Measurements from ENCODE around the gene PAX8. TPM values are rescaled to one million over a fixed set of nuclear protein-coding genes. Genes with fewer than 3 reads are reported as not detected.

PAX8 gene
- total RNA-seq, 1 experiment from 2014 or later = 2.4 TPM

DNA sequence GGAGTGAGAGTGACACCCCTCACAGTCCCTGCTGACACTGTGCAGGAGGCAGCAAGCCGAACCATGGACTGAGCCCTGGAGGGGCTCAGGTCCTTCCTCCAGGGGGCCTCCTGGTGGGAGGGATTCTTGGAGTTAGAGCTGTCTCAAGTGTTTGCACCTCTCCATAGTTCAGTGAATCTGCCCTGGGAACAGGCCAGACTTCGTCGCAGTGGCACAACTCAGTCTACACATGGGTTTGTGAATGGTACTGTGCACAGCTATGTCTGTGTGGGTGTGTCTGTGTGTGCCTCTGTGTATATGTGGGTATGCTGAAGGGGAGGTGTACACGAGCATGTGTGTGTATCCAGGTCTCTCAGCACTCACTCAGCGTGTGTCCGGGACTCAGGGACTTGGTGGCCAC is 36.4 kb downstream of the PAX8 start:
- Mint-ChIP-seq H3K4me3 (ENCODE audit: unreplicated experiment) (no peak overlapping the region), H3K36me3 (ENCODE audit: insufficient read depth, unreplicated experiment) (no peaks in the 10 kb centered on the region), H3K27ac (ENCODE audit: low read depth, unreplicated experiment) (peak overlapping the region; percentile 77), H3K4me1 (ENCODE audit: insufficient read depth, unreplicated experiment) (peaks cover 26% of the 10 kb centered on the region), H3K9me3 (ENCODE audit: unreplicated experiment) (no peaks in the 10 kb centered on the region), H3K27me3 (ENCODE audit: insufficient read depth, unreplicated experiment) (no peaks in the 10 kb centered on the region)
- DNase-seq (ENCODE audit: unreplicated experiment) = no peak
- CTCF ChIA-PET = interaction anchor here (0.6 to 25.7 kb wide), 7 partner anchors 13 to 163 kb away, joined by 3 to 505 read pairs (median 6); no protein-coding TSS in a partner anchor
- intact Hi-C loops (cut with micrococcal nuclease) = no loop called here
- TF ChIP-seq, protein P1, sequence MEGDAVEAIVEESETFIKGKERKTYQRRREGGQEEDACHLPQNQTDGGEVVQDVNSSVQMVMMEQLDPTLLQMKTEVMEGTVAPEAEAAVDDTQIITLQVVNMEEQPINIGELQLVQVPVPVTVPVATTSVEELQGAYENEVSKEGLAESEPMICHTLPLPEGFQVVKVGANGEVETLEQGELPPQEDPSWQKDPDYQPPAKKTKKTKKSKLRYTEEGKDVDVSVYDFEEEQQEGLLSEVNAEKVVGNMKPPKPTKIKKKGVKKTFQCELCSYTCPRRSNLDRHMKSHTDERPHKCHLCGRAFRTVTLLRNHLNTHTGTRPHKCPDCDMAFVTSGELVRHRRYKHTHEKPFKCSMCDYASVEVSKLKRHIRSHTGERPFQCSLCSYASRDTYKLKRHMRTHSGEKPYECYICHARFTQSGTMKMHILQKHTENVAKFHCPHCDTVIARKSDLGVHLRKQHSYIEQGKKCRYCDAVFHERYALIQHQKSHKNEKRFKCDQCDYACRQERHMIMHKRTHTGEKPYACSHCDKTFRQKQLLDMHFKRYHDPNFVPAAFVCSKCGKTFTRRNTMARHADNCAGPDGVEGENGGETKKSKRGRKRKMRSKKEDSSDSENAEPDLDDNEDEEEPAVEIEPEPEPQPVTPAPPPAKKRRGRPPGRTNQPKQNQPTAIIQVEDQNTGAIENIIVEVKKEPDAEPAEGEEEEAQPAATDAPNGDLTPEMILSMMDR (IDR thresholded peaks at IDR 0.05; ENCODE audit: unreplicated experiment) = no peak
- no TSS peak for BruUV-seq (replicated peaks)
- POLR2A ChIA-PET = interaction anchor here (4.9 kb wide), 1 partner anchor 42 kb away, joined by 75 read pairs; no protein-coding TSS in a partner anchor

DNA sequence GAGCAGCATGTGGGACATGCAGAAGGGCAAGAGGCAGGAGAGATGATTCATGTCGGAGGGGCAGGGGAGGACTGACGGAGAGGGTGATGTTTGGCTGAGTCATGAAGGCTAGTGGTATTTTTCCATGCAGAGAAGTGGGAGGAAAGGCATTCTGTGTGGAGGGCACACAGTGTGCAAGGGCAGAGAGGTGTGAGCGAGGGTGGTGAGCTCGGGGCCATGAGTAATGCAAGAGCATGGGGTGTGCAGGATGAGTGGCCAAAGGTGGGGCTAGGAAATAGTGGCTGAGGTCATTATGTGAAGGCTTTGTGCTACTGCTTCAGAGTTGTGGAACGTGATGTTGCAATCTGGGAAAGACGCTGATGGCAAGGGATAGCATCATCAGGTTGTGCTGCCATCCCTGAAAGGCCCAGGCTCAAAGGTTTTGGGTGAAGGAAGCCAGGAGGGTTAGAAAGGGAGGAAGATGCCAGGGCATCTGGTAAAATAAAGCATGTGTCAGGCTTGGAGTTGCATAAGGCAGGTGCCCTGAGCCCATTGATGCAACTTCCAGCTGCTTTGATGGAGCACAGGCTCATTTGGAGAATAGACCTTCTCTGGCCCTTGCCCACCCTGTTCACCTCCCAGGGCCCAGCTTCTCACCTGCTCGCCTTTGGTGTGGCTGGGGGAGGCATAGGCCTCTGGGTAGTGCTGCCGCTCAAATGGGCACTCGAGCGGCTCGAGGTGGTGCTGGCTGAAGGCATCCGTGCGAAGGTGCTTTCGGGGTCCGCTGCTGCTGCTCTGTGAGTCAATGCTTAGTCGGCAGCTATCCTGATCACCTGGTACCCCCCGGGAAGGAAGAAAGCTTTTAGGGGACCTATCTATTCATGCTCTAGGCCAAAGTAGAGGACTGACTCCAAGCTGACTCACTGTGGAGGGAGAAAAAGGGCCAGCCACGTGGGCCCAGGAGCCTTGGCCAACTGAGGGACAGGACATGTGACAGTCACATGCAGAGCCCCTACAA is 37.5 kb downstream of the PAX8 start:
- H3K9me3 Mint-ChIP-seq (ENCODE audit: unreplicated experiment) = no peaks in the 10 kb centered on the region
- peak overlapping the region; percentile 77 for H3K27ac Mint-ChIP-seq (ENCODE audit: low read depth, unreplicated experiment)
- DNase-seq (ENCODE audit: unreplicated experiment) = peak; percentile 100
- CTCF ChIA-PET = interaction anchor here (0.5 to 25.7 kb wide), 26 partner anchors 8 to 618 kb away, joined by 3 to 505 read pairs (median 3); no protein-coding TSS in a partner anchor
- no peaks in the 10 kb centered on the region for H3K27me3 Mint-ChIP-seq (ENCODE audit: insufficient read depth, unreplicated experiment)
- no peaks in the 10 kb centered on the region for H3K36me3 Mint-ChIP-seq (ENCODE audit: insufficient read depth, unreplicated experiment)
- POLR2A ChIA-PET = interaction anchor here (0.6 to 5.0 kb wide), 22 partner anchors 8 to 641 kb away, joined by 3 to 75 read pairs (median 4); no protein-coding TSS in a partner anchor
- TF ChIP-seq, protein P1 (IDR thresholded peaks at IDR 0.05; ENCODE audit: unreplicated experiment) = no peak
- peaks cover 26% of the 10 kb centered on the region for H3K4me1 Mint-ChIP-seq (ENCODE audit: insufficient read depth, unreplicated experiment)
- peak overlapping the region; percentile 55 for H3K4me3 Mint-ChIP-seq (ENCODE audit: unreplicated experiment)
- intact Hi-C loops (cut with micrococcal nuclease) = loop anchor here (1.0 to 2.0 kb wide), 3 partner anchors 36 to 163 kb away; no protein-coding TSS in a partner anchor
- BruUV-seq (replicated peaks) = TSS peak; percentile 92

DNA sequence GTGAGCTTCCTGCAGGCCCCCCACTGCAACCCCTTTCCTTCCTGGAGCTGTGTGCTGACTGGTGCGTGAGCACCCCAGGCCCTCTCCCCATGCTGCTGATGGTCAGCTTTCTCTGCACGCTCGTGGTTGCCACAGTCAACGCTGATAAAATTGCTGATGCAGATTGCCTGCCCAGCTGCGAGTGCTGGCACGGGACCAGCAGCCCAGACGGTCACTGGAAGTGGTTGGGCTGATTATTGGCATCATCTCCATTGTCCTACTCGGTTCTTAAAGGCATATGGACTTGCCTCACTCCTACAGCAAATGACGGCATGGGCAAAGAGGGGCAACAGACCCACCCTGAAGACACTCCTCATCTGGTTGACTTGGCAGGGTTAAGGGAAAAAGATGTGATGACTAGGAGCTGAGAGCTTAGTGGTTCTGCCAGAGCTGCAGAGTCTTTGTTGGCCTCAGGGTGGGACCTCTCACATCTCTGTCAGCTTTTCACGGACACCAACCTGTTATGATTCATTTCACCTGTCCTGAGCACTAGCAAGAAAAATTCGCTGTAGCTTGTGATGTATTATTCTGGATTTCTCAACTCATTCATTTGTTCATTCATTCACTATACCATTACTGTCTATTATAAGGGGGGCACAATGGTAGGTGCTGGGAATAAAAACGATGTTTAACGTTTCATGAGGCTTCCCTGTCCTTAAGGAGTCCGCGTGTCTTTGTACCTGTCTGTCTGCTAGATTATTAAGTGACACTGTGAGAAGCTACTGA is 38.4 kb downstream of the PAX8 start:
- BruUV-seq (replicated peaks) = TSS peak; percentile 85
- Mint-ChIP-seq H3K4me3 (ENCODE audit: unreplicated experiment) (peak overlapping the region; percentile 55), H3K36me3 (ENCODE audit: insufficient read depth, unreplicated experiment) (no peaks in the 10 kb centered on the region), H3K9me3 (ENCODE audit: unreplicated experiment) (no peaks in the 10 kb centered on the region), H3K27ac (ENCODE audit: low read depth, unreplicated experiment) (peak overlapping the region; percentile 77), H3K4me1 (ENCODE audit: insufficient read depth, unreplicated experiment) (peaks cover 21% of the 10 kb centered on the region), H3K27me3 (ENCODE audit: insufficient read depth, unreplicated experiment) (no peaks in the 10 kb centered on the region)
- TF ChIP-seq, protein P1 (IDR thresholded peaks at IDR 0.05; ENCODE audit: unreplicated experiment) = no peak
- intact Hi-C loops (cut with micrococcal nuclease) = loop anchor here (2.0 kb wide), 1 partner anchor 36 kb away; no protein-coding TSS in a partner anchor
- POLR2A ChIA-PET = interaction anchor here (0.6 to 5.0 kb wide), 23 partner anchors 8 to 640 kb away, joined by 3 to 75 read pairs (median 4); partner anchors contain the start of gene IL1A
- CTCF ChIA-PET = interaction anchor here (0.6 to 25.7 kb wide), 23 partner anchors 9 to 617 kb away, joined by 3 to 505 read pairs (median 4); no protein-coding TSS in a partner anchor
- peak; percentile 83 for DNase-seq (ENCODE audit: unreplicated experiment)
